SIG-M5 treated with dmso at 0.1 percent for 504 hours (cell line): ENCODE results near the gene ADAM23.
A peak's percentile ranks its signal among the peaks of the same experiment; 100 is the strongest.

ENCODE experiments used
- DNase-seq: peaks from one replicate; lab custom pipeline; 2025; ENCODE audit not compliant: unreplicated experiment; lab: John Stamatoyannopoulos, UW

ADAM23 gene

GRCh38 chr2:206639636-206640035, 196.3 kb downstream of the ADAM23 start:
- no peak for DNase-seq

GRCh38 chr2:206641226-206641625, 197.9 kb downstream of the ADAM23 start:
- DNase-seq, result no peak

GRCh38 chr2:206642075-206643025, 199.0 kb downstream of the ADAM23 start, which contains the start of gene FAM237A:
Gene FAM237A (plus strand): TSS chr2:206642487. CDS start chr2:206644237, 1,750 bp downstream.
- DNase-seq, result peak; percentile 26

- DNase-seq, result no peak
Measured at GRCh38 chr2:206647985-206648384, 204.7 kb downstream of the ADAM23 start.

- DNase-seq, result no peak
Measured at GRCh38 chr2:206657087-206657486, 213.8 kb downstream of the ADAM23 start.

- no peak for DNase-seq
Measured at GRCh38 chr2:206665251-206665650, 221.9 kb downstream of the ADAM23 start.
